Chondrocyte (in vitro differentiated cells): ENCODE measurements around the gene NPR1. TPM values are rescaled to one million over a fixed set of nuclear protein-coding genes. Genes with fewer than 3 reads are reported as not detected.

Experiments
- DNase-seq: peaks from one replicate; pipeline ENCODE4 v3.0.0; 2021; ENCODE audit warnings: mixed read lengths, low spot score
- H3K27ac Mint-ChIP-seq: one replicate; pipeline ENCODE4 v1.8.0; 2021; ENCODE audit warnings: mild to moderate bottlenecking, moderate library complexity, mixed read lengths; ENCODE audit not compliant: unreplicated experiment
- H3K27me3 Mint-ChIP-seq: 2 replicates; pipeline ENCODE4 v1.8.0; 2021; ENCODE audit warnings: low read depth, mixed read lengths
- H3K36me3 Mint-ChIP-seq: 2 replicates; pipeline ENCODE4 v1.8.0; 2021; ENCODE audit warnings: low read depth, mixed read lengths
- H3K4me1 Mint-ChIP-seq: 2 replicates; pipeline ENCODE4 v1.8.0; 2021; ENCODE audit warnings: low read depth, mild to moderate bottlenecking, mixed read lengths
- H3K4me3 Mint-ChIP-seq: one replicate; pipeline ENCODE4 v1.8.0; 2021; ENCODE audit warnings: mild to moderate bottlenecking, moderate library complexity, mixed read lengths; ENCODE audit not compliant: unreplicated experiment
- H3K9me3 Mint-ChIP-seq: 2 replicates; pipeline ENCODE4 v1.8.0; 2021; ENCODE audit warnings: low read depth, mixed read lengths
- total RNA-seq: library from RNA; stranded (reverse); gene quantifications from 3 replicates; pipeline ENCODE4 v1.2.1, GENCODE V29; 2021
- TF ChIP-seq, protein P1 (sequence below): fragments of 200-600 bp; sonication (generic); IDR thresholded peaks from 2 replicates; pipeline ENCODE4 v1.5.0; 2021; ENCODE audit warnings: antibody characterized with exemption, mild to moderate bottlenecking, moderate library complexity

Gene NPR1
- total RNA-seq, 1 donor from 2014 or later, result 0.27 TPM

DNA sequence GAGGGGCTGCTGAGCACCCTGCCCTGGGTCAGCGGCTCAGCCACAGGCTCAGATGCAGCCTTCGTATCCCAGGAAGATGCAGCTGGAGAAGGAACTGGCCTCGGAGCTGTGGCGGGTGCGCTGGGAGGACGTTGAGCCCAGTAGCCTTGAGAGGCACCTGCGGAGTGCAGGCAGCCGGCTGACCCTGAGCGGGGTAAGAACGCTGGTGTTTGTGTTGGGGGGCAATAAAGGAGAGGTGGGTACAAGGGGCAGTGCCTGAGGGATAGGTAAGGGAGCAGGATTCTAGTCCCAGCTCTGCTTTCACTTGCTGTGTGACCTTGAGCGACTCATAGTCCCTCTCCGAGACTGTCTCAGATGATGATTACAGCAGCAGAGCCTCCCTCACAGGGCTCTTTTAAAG, 6.4 kb downstream of the NPR1 start:
- no peak overlapping the region for H3K4me3 Mint-ChIP-seq
- no peak for DNase-seq
- TF ChIP-seq, protein P1, sequence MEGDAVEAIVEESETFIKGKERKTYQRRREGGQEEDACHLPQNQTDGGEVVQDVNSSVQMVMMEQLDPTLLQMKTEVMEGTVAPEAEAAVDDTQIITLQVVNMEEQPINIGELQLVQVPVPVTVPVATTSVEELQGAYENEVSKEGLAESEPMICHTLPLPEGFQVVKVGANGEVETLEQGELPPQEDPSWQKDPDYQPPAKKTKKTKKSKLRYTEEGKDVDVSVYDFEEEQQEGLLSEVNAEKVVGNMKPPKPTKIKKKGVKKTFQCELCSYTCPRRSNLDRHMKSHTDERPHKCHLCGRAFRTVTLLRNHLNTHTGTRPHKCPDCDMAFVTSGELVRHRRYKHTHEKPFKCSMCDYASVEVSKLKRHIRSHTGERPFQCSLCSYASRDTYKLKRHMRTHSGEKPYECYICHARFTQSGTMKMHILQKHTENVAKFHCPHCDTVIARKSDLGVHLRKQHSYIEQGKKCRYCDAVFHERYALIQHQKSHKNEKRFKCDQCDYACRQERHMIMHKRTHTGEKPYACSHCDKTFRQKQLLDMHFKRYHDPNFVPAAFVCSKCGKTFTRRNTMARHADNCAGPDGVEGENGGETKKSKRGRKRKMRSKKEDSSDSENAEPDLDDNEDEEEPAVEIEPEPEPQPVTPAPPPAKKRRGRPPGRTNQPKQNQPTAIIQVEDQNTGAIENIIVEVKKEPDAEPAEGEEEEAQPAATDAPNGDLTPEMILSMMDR, result no peak
- H3K4me1 Mint-ChIP-seq, result peaks cover under 1% of the 10 kb centered on the region
- no peaks in the 10 kb centered on the region for H3K36me3 Mint-ChIP-seq
- no peak overlapping the region for H3K27ac Mint-ChIP-seq
- no peaks in the 10 kb centered on the region for H3K9me3 Mint-ChIP-seq
- peaks cover 34% of the 10 kb centered on the region for H3K27me3 Mint-ChIP-seq

DNA sequence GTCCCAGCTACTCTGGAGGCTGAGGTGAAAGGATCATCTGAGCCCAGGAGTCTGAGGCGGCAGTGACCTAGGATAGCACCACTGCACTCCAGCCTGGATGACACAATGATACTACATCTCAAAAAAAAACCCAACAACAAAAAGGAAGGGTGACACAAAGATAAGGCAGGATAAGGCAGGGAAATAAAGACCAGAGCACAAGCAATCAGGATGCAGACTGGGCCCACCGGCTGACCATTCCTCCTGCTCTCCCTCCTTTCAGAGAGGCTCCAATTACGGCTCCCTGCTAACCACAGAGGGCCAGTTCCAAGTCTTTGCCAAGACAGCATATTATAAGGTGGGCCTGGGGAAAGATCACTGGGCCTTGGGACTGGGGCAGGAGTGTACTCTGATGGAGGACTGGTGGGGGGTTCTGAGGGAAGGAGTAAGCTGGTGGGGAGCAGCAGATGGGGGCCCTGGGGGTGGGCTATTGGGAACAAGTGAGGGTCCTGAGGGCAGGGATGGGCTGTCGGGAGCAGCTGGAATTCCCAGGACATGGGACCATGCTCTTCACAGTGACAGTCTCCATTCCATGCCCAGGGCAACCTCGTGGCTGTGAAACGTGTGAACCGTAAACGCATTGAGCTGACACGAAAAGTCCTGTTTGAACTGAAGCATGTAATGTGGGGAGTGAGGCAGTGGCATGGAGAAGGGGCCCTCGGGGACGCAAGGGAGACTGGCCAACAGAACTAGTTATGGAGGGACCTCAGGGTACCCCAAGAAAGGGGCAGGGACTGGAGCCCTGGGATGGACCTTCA, 7.3 kb downstream of the NPR1 start:
- TF ChIP-seq, protein P1, result no peak
- H3K9me3 Mint-ChIP-seq, result no peaks in the 10 kb centered on the region
- H3K4me1 Mint-ChIP-seq, result no peaks in the 10 kb centered on the region
- DNase-seq, result no peak
- H3K36me3 Mint-ChIP-seq, result no peaks in the 10 kb centered on the region
- H3K27me3 Mint-ChIP-seq, result peaks cover 27% of the 10 kb centered on the region
- H3K4me3 Mint-ChIP-seq, result no peak overlapping the region
- H3K27ac Mint-ChIP-seq, result no peak overlapping the region

DNA sequence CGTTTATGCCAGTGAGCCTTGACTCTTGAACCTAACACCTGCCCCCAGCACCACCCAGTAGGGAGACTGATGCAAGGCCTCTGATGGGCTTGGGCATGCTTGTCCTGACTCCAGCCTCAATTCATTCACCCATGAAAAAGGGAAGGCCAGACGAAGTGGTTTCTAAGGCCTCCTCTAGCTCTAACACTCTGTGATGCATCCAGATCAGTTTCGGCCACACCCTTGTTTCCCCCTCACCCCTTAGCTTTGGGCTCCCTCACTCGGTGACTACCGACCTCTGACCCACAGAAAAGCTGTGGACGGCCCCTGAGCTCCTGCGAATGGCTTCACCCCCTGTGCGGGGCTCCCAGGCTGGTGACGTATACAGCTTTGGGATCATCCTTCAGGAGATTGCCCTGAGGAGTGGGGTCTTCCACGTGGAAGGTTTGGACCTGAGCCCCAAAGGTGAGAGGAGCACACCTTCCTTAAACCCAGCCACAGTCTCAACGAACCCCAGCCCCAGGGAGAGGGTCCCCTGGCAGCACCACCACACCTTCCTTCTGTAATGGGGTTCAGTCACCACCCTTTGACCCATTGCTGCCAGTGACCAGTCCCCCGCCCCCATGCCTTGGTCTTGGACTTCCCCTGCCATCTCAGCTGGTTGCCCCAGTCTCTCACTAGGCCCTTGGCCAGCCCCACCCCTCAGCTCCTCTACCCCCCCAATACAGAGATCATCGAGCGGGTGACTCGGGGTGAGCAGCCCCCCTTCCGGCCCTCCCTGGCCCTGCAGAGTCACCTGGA, 9.0 kb downstream of the NPR1 start:
- Mint-ChIP-seq H3K9me3 (no peaks in the 10 kb centered on the region), H3K27me3 (peaks cover 15% of the 10 kb centered on the region), H3K4me1 (no peaks in the 10 kb centered on the region), H3K4me3 (no peak overlapping the region), H3K27ac (no peak overlapping the region), H3K36me3 (no peaks in the 10 kb centered on the region)
- TF ChIP-seq, protein P1, result no peak
- no peak for DNase-seq

DNA sequence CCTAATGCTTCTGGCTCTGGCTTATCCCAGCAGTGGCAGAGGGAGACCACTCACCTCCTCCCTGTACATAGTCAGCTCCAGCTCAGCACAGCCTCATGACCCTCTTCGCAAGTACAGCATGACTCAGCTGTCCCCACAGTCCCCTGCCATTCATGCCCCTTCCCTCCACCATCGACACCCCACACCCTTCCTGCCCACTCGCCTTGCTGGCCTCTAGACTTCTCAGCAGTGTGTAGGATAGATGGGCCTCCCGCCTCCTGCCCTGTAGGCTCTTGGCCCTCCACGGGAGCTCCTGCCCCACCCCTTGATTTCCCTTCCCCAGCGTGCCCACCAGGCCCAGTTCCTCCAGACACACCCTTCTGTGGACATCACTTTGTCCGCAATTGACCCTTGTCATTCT, 9.8 kb downstream of the NPR1 start:
- Mint-ChIP-seq H3K4me1 (no peaks in the 10 kb centered on the region), H3K27ac (no peak overlapping the region)

More for the DNA sequence above, 9.8 kb downstream of the NPR1 start:
- DNase-seq, result no peak
- no peaks in the 10 kb centered on the region for H3K36me3 Mint-ChIP-seq
- H3K9me3 Mint-ChIP-seq, result no peaks in the 10 kb centered on the region
- H3K27me3 Mint-ChIP-seq, result peaks cover 15% of the 10 kb centered on the region
- TF ChIP-seq, protein P1, result no peak
- no peak overlapping the region for H3K4me3 Mint-ChIP-seq
